Measurements from ENCODE around the gene ENDOV.

ENDOV gene

GRCh38 chr17:80470603-80471002, 55.6 kb downstream of the ENDOV start:
- DNase-seq, result no peak

GRCh38 chr17:80471922-80472321, 57.0 kb downstream of the ENDOV start:
- no peak for DNase-seq

GRCh38 chr17:80472996-80473395, 58.0 kb downstream of the ENDOV start:
- no peak for DNase-seq

- DNase-seq, result no peak
Observed at GRCh38 chr17:80473701-80474100, 58.7 kb downstream of the ENDOV start.

- DNase-seq, result peak in 1 of 2 experiments; percentile 37
Observed at GRCh38 chr17:80474231-80474960, 59.4 kb downstream of the ENDOV start.

GRCh38 chr17:80474961-80475909, 60.3 kb downstream of the ENDOV start:
- peak; percentile 43 to 45 for DNase-seq

GRCh38 chr17:80475910-80476876, 61.2 kb downstream of the ENDOV start, which contains the start of gene NPTX1:
TSS of gene NPTX1 (minus strand) at chr17:80476607. CDS start at chr17:80476446, 161 bp downstream.
- peak in 1 of 2 experiments; percentile 41 for DNase-seq

GRCh38 chr17:80476877-80477646, 62.1 kb downstream of the ENDOV start:
- DNase-seq, result peak in 1 of 2 experiments; percentile 37

GRCh38 chr17:80477647-80478478, 62.9 kb downstream of the ENDOV start:
- DNase-seq, result peak; percentile 61 to 66

- no peak for DNase-seq
Observed at GRCh38 chr17:80478487-80479245, 63.7 kb downstream of the ENDOV start.

GRCh38 chr17:80479246-80479566, 64.2 kb downstream of the ENDOV start:
- DNase-seq, result no peak

GRCh38 chr17:80480248-80480647, 65.3 kb downstream of the ENDOV start:
- no peak for DNase-seq

- no peak for DNase-seq
Observed at GRCh38 chr17:80481284-80482057, 66.5 kb downstream of the ENDOV start.

GRCh38 chr17:80482058-80482318, 67.0 kb downstream of the ENDOV start:
- no peak for DNase-seq

GRCh38 chr17:80482555-80483308, 67.8 kb downstream of the ENDOV start:
- DNase-seq, result no peak

GRCh38 chr17:80485846-80486245, 70.9 kb downstream of the ENDOV start:
- no peak for DNase-seq

GRCh38 chr17:80486692-80487091, 71.7 kb downstream of the ENDOV start:
- DNase-seq, result no peak

GRCh38 chr17:80487511-80487910, 72.5 kb downstream of the ENDOV start:
- DNase-seq, result no peak
